Fibroblast of the aortic adventitia (primary cell): ENCODE results near the gene SRGAP2C. TPM values are rescaled to one million over a fixed set of nuclear protein-coding genes. Genes with fewer than 3 reads are reported as not detected.
A peak's percentile ranks its signal among the peaks of the same experiment; 100 is the strongest.
"Not testable (repeated sequence)": the region's sequence is repeated elsewhere in the genome, so short reads cannot be mapped to it uniquely, and the experiment has no call there.

Source experiments
- DNase-seq: peaks from one replicate; pipeline ENCODE4 v3.0.0-alpha.2; 2010; ENCODE audit warnings: low read depth
- H3K4me3 ChIP-seq: 2 replicates; pipeline ENCODE4 v1.5.1; 2011; ENCODE audit warnings: low read depth, mild to moderate bottlenecking, control low read depth, low read length, moderate library complexity
- total RNA-seq: library from RNA; depleted of rRNA; stranded (reverse); fragments of >200 nt; gene quantifications from 2 replicates; pipeline ENCODE4 v1.2.3, GENCODE V29; 2012; ENCODE audit warnings: low replicate concordance

SRGAP2C gene
- total RNA-seq, 1 donor = 35.0 TPM

DNA sequence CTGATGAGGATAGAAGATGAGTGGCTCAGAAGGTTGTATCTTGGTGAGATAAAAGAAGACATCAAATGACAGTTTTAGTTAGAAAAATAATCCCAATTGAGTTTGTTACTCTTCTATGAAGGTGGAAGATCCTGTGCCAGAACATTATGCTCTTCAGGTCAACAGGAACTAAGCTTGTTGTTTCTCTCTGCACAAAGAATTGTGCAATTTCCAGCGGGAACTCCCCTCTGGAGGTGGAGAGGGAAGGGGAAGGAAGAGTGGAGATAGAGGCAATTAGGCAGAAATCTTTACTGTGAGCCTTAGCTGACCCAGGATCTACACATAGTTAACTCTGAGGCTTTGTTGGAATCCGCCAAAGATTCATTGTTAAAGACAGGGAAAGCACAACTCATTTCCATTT lies 77.4 kb downstream of the SRGAP2C start:
- DNase-seq, H3K4me3 ChIP-seq: not testable (repeated sequence)

DNA sequence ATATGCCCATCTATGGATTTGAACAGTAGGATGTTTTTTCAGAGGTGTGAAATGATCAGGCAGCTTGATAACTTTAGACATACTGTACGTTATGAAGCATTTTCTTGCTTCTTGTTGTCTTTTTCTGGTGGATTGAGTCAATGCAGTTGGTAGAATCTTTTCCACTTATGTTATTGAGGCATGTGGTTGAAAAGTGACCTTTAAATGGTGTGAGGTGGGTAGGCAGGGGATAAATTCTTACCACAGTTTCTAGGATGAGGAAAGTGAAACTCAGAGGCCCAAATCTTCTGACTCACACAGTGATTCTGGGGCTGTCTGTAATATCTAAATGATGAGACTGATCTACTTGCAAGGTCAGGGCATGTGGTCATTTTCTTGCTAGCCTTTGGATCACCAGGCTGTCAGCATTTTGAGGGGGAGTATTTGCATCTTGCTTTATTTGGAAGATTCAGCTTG lies 79.0 kb downstream of the SRGAP2C start:
- DNase-seq = peak; percentile 26
- H3K4me3 ChIP-seq = not testable (repeated sequence)

DNA sequence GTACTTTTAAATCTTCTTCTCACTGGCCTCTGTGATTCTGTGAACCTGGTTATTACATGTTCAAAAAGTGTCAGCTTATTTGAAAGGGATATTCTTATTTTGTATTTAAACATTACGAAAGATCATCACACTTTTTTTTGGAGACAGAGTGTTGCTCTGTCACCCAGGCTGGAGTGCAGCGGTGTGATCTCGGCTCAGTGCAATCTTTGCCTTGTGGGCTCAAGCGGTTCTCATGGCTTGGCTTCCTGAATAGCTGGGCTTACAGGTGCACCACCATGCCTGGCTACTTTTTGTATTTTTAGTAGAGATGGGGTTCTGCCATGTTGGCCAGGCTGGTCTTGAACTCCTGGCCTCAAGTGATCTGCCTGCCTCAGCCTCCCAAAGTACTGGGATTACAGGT lies 82.3 kb downstream of the SRGAP2C start:
- not testable (repeated sequence) for DNase-seq, H3K4me3 ChIP-seq

DNA sequence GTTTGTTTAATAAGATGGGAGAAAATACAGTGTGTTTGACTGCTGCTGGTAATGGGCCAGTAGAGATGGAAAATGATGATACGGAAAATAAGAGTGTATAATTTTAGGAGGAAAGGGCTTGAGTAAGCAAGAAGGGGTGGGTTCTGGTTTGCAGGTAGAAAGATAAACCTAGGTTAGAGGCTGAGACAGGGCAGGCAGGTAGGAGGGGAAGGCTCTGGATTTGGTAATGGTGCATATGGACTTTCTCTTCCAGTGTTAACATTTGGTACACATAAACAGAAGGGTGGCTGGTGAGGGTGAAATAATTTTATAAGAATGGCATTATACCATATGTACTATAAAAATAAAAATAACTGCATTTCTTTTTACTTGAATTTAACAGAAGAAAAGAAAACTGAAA lies 84.5 kb downstream of the SRGAP2C start:
- H3K4me3 ChIP-seq, DNase-seq: not testable (repeated sequence)

DNA sequence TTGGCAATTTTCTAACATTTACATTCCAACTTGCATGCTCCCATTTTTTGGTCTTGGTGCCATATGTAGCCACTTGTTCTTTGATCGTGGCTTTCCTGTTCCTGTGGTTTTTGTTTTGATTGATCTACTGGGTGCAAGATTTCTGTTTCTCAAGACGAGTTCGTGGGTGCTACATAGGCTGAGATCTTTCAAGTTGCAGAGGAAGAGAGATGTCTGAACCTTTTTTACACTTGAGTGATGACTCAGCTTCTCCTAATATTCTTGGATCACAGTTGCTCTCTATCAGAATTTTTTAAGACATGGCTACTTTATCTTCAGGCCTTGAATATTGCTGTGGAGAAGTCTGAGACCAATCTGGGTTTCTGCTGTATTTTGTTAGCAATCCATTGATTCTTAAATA lies 85.2 kb downstream of the SRGAP2C start:
- H3K4me3 ChIP-seq = not testable (repeated sequence)

DNA sequence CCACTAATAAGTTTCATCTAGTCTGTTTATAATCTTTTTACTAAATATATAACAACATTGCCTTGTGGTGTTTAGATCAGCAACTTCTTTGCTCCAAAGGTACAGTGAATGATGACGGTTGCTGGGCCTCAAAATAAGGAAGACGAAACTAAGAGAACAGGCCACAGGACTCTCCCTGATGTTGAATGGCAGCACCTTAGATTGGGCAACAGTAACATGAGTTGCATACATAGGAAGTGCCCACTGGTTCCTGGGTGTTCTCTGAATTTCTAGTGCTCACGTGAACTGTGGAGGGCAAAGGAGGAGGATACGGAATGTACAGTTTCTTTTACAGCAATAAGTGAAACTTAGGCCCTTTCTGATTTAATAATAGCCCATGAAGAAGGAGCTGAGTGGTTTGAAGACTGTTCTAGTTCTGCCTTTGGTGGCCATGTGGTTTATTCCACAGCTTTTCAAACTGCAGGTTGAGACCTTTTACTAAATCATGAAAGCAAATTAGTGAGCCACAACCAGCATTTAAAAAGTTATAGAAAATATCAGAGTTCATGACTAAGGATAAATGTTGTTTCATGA lies 86.5 kb downstream of the SRGAP2C start:
- DNase-seq, H3K4me3 ChIP-seq: not testable (repeated sequence)

More for the DNA sequence above, 85.2 kb downstream of the SRGAP2C start:
- DNase-seq = not testable (repeated sequence)

DNA sequence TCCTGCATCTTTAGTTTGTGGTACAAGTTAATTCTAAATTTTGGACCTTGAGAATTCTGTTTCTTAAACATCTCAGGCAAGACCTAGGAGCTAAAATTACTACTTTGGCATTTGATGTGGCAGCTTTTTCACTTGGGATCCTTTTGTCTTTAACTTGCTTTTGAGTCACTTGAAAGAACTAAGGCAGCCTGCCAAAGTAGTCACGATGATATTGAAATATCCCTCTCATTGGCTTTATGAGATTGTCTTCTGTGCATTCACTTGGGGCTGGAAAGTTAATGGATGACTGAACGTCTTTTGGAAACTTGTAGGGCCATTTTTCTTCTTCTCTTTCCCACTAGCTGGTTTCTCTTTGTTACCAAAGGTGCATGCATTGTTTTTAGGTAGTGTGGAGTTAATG lies 90.7 kb downstream of the SRGAP2C start:
- H3K4me3 ChIP-seq = not testable (repeated sequence)
- peak; percentile 31 for DNase-seq

DNA sequence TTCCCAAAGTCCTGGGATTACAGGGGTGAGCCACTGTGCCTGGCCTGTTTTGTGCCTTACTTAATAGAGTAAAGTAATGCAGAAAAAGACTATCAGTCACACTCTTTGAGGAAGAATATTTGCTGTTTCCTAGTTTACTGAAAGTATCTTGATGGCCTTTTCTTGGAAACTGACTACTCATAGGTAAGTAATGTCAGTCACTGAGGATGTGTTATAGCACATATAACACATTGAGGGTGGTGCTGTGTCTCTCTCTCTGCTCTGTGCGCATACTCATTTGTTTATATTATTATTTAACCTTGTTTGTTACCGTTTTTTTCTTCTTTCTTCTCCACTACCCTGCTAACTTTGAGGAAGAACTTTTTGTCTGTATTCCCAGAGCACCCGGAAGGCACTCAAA lies 93.4 kb downstream of the SRGAP2C start:
- not testable (repeated sequence) for DNase-seq, H3K4me3 ChIP-seq

DNA sequence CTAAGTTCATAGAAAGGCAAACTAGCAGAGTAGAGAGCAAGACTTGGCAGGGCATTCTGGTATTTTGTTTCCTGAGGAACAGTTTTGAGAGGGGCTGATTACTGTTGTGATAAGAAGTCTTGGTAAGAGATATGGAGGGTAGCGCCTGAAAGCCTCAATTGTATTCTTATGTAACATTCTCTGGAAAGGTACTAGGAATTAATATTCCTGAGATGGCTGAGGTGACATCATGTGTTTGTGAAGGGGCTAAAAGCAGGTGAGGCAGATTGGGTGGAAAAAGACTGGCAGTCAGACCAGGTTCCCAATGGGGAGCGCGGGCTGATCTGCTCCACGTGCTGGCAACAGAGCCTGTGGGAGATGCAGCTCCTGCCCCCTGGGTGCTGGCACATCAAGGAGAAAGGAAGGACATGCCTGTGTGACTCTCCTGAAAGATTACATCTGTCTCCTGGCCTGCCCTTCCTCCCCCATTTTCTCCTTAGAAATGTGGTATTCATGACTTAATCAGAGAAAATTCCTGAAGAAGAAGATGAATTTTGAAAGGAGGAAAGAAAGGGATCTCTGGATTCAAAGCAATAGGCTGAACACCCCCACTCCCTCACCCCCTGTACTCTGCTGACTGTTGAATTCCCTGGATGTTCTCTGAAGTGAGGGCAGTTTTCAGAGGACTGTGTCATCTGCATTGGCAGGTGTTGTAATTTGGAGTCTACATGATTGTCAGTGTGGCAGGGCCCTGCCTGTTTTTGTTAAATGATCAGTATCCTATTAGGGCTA lies 94.2 kb downstream of the SRGAP2C start:
- DNase-seq, H3K4me3 ChIP-seq: not testable (repeated sequence)

DNA sequence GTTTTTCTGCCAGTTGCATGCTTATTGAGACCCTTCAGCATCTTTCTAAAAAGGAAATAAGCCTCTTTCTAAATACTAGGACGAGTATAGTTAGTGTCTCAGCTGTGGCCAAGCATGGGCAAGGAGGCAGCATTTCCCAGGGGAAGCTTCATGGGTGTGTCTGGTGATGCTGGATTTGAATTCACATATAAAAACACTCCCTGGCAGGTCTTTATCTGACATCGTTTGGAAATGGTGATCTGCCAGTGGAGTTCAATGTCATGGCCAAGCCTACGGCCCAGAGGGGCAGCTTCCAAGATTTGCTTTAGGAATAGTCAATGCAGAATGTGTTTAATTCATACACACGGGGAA lies 94.7 kb downstream of the SRGAP2C start:
- not testable (repeated sequence) for H3K4me3 ChIP-seq, DNase-seq

DNA sequence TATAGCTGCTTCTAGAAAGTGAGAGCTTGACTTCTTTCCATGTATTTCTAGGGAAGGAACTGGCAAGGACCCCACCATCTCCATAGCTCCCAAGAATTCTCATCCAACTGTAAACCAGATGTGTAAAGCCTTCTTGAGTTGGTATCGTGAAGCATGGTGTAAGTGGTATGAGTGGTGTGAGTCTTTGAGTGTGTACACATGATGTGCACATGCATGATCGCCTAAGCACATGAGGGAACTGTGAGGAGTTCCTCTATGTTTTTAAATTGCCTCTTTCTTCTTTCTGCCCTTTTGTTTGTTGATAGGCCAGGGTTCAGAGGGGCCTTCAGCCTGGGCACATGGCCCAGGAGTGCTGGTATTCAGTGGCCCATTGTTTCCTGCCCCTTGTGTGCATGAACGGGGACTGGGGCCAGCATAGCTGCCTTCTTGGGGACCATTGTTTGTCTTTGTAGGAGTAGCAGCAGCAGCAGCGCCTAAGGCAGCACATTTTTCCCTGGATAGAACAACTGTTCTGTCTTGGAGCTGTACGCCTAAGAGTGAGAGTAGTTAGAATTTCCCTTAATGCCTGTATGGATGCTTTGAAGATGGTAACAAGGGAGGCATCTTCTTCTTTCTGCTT lies 96.0 kb downstream of the SRGAP2C start:
- DNase-seq, H3K4me3 ChIP-seq: not testable (repeated sequence)

DNA sequence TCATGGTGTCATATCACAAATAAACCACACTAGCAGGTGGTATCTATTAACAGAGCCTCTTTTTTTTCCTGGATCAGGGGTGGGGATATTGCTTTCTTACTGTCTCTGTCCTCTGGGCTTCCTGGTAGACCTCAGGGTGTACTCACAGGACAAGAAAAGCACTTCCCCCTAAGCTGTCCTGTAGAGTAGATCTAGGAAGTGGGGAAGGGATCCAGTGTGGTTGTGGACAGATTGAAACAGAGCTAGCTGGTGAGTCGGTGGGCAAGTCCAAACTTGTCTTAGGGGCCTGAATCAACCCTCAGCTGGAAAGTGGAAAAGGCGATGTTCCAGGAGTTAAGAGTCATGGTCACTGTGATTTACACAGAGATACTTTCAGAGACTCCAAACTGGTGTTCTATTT lies 96.7 kb downstream of the SRGAP2C start:
- not testable (repeated sequence) for DNase-seq

DNA sequence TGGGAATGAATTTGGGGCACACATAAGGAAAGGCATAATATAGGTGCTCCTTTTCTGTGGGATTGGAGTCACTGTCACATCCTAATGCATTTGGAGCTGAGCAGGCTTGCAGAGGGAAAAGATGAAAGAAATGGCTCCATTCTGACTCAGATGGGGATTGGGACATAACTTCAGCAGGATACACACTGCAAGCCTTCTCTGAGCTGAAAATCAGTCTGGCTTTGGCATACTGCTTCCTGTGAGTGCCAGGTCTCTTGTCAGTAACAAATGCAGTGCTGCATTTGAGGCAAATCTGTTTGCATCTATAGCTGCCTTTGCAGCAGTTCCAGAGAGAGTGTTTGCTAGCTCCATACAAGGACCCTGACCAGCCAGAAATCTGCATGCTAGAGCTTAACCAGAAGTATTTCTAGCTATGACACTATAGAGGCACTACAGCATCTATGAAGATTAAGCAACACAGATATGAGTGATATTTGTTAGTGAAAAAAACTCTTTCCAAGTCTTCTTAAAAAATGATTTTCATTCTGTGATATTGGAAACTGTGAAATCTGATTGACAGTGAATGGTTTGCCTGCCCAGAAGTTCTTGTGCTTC lies 98.9 kb downstream of the SRGAP2C start:
- DNase-seq = peak; percentile 63
- not testable (repeated sequence) for H3K4me3 ChIP-seq

More for the DNA sequence above, 96.7 kb downstream of the SRGAP2C start:
- not testable (repeated sequence) for H3K4me3 ChIP-seq

DNA sequence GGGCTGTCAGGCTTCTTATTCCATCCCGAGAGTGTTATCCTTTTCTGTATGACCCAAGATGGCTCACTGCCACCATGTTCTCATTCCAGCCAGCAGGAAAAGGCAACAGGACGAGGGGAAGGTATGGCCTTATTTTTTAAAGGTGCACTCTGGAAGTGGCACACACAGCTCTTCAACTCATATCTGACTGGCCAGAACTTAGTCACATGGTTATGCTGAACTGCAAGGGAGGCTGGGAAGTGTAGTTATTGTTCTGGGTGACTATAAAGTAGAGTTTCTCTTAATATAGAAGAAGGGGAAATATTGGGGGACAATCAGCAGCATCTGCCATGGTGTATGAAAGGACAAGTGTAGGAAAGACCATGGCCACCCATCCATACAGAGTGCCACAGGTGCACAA lies 107.8 kb downstream of the SRGAP2C start:
- not testable (repeated sequence) for DNase-seq, H3K4me3 ChIP-seq

DNA sequence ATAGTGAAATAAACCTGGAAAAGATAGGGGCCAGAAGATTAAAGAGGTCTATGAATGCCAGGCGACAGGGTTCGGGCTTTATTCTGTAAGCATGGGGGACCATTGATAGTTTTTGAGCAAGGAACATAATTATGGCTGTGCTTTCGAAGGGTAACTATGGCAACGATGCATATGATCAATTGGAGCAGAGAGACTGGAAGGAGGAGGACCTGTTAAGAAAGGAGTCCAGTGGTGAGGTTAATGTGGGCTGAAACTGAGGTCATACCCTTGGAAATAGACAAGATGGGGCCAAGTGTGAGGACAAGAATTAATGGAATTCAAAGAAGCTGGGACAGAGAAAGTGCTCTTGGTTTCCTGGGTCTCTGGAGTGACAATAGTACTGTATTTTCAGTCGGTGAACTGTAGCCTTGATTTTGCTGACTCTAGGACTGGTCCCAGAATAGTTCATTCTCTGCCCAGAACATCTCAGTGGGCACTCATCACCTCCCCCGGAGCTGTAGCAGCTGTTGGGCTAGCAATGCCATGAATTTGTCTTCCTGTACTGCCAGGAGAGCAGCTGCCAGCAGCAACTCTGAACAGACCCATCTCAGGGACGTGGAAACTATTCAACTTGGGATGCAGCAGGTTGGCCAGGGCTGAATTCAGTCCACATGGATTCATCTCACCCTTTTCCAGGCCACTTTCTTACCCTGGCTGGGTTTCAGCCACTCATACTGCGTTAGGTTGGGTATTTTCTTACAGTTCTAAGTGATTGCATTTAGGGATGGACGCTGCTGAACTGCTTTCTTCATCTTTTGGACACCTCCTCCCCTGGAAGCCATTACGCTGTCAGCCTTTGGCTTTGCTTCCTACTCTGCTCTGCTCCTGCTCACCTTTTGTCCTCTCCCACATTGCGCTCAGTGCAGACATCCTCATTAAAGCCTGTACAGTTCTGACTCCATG lies 108.8 kb downstream of the SRGAP2C start:
- not testable (repeated sequence) for H3K4me3 ChIP-seq
- DNase-seq = peak; percentile 26

DNA sequence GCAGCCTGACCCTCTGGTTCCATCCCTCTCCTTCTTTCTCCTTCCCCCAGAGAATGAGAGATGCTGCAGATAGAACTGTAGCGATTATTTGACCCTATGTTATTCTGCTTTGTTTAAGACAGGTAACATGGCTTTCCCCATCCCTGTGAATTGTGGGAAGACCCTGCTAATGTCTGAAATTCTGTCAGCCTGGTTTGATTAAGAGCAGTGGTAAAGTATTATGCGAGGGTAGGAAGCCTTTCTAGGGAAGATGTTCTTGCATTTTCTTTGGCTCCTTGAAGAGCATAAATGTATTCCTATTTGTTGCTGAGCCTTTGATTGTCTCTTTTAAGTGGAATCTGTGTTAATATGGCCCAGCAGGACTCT lies 109.4 kb downstream of the SRGAP2C start:
- DNase-seq = not testable (repeated sequence)

DNA sequence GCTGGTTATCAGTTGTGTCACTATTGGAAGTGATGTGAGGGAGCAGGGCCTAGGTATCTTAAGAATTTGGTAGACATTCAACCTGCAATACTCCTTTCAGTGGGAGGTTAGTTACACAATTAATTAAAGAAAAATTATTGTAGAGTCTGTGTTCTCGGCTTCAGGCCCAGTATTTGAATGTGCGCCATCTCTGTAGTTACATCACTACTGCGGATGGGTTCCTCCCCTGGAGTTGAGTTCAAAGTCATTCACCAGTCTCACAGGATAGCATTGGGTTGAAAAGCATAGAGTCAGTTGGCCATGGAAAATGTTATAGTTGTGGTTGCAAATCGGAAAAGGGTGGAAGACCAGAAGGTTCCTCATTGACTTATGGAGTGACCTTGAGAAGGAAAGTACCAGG lies 111.8 kb downstream of the SRGAP2C start:
- H3K4me3 ChIP-seq, DNase-seq: not testable (repeated sequence)

More for the DNA sequence above, 109.4 kb downstream of the SRGAP2C start:
- H3K4me3 ChIP-seq = not testable (repeated sequence)

DNA sequence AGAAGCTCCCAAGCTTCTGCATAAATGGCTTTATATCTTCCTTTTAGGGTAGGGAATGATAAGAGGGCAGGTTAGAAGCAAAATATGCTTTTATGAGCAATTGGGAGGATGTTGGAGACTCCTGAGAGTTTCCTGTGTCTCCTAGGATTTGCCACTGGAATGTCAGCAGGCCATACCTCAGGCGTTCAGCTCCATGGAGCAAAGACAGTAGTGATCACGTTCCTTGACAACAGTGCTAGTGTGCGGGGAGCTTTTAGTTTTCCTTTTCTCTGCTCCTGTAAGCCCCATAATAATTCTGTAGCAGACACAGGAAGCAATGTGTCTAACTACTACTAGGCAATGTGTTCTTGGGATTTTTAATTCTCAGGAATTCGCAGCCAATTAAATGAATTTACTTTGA lies 113.8 kb downstream of the SRGAP2C start:
- H3K4me3 ChIP-seq, DNase-seq: not testable (repeated sequence)
